ENCODE results near the gene CEND1.
"Not testable (repeated sequence)": the region's sequence is repeated elsewhere in the genome, so short reads cannot be mapped to it uniquely, and the experiment has no call there.

The CEND1 gene

DNA sequence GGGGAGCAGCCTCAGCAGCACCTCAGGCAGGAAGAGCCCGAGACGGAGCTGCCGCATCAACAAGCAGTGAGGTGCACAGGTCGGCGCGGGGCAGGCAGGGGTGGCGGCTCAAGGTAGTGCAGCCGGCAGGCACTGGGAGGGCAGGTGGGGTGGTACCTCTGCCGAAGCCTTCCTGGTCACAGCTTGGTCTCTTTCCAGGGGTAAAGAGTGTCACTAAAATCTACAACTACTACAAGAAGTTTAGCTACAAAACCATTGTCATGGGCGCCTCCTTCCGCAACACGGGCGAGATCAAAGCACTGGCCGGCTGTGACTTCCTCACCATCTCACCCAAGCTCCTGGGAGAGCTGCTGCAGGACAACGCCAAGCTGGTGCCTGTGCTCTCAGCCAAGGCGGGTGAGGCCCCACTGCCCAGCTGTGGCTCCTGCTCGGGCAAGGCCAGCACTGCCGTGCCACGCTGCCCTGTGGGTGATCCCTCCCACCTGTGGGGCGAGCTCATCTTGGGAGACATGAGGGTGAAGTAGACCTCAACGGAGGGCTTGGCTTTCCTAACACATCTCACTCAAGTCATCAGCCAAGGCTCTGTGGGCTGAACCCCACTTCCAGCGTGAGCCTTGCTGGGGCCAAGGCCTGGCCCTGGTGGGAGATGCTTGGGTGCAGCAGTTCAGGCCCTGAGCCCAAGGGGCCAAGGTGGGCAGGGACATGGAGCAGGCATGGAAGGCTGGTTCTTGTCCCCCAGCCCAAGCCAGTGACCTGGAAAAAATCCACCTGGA is 26.2 kb downstream of the CEND1 start:
- DNase-seq (ENCODE audit: low read depth) = no peak

- DNase-seq (ENCODE audit: low read depth) = no peak
Observed at GRCh38 chr11:763073-763463, 26.8 kb downstream of the CEND1 start.

- no peak for DNase-seq (ENCODE audit: low read depth)
Observed at GRCh38 chr11:762421-763072, 27.3 kb downstream of the CEND1 start.

GRCh38 chr11:761526-762108 is 28.3 kb downstream of the CEND1 start:
- no peak for DNase-seq (ENCODE audit: low read depth)

DNA sequence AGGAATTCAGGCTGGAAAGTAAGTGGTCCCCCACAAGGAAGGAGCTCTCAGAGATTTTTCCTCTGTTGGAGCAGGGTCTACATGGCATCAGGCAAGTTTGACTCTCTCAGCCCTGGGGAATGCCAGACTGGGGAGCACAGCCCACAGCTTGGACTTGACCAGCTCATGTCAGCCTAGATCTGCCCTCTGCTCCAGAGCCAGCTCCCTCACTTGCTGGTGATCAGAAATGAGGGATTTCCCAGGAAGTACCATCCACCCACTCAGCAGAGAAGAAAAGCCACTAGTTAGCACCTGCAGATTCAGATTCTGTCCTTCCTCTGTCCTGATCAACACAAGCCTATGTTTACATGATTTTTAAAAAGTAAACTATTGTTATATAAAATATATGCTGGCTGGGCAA is 29.7 kb downstream of the CEND1 start:
- no peak for DNase-seq (ENCODE audit: low read depth)

DNA sequence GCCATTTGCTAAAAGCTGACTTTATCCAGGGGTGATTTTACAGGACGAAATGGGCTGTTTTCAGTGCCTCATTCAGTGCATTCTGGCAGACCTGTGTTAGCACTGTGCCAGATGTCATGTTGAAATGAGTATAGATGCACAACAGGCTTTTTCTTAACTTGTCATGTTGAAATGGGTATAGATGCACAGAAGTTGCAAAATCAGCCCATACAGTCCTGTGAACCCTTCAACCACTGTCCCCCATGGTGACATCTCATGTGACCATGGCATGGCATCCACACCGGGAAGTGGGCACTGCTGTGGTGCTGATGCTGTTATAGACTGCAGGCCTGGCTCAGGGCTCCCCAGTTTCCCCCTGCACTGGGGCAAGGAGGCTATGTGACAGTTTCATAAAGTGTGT is 40.2 kb downstream of the CEND1 start:
- DNase-seq (ENCODE audit: low read depth) = no peak

- DNase-seq (ENCODE audit: low read depth) = no peak
Observed at GRCh38 chr11:748007-748359, 41.9 kb downstream of the CEND1 start.

- DNase-seq (ENCODE audit: low read depth) = peak; percentile 70
Observed at GRCh38 chr11:747158-748006, 42.5 kb downstream of the CEND1 start, which contains the start of gene TALDO1. Gene TALDO1 (plus strand): TSS chr11:747464. CDS start chr11:747482, 18 bp downstream.

DNA sequence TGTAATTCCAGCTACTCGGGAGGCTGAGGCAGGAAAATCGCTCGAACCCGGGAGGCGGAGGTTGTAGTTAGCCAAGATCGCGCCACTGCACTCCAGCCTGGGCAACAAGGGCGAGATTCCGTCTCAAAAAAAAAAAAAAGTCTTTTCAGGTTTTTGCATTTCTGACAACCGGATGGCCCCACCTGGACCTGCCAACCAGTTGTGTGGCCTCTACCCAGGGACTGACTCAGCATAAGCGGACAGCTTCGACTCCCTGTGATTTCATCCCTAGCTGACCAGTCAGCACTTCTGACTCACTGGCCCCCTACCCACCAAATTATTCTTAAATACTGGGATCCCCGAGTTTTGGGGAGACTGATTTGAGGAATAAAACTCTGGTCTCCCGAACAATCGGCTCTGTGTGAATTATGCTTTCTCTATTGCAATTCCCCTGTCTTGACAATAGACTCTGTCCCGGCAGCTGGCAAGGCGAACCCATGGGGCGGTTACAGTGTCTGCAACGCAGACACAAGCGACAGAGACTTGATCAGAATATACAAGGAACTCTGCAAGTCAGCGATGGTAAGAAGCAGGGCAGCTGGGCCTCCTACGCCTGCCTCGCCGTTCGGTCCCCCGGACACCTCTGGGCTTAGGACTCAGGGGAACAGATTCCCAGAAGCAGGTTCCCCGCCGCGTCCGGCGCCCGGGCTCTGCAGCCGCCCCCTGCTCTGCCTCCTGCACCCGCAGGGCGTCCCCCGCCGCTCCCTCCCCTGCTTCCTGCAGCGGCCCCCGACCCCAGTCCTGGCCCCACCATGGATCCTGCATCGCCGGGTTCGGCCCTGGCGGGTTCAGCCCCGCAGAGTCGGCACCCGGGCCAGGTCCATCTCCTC is 43.4 kb downstream of the CEND1 start:
- no peak for DNase-seq (ENCODE audit: low read depth)

GRCh38 chr11:745428-745827 is 44.5 kb downstream of the CEND1 start:
- no peak for DNase-seq (ENCODE audit: low read depth)

- no peak for DNase-seq (ENCODE audit: low read depth)
Observed at GRCh38 chr11:742571-743201, 47.2 kb downstream of the CEND1 start.

DNA sequence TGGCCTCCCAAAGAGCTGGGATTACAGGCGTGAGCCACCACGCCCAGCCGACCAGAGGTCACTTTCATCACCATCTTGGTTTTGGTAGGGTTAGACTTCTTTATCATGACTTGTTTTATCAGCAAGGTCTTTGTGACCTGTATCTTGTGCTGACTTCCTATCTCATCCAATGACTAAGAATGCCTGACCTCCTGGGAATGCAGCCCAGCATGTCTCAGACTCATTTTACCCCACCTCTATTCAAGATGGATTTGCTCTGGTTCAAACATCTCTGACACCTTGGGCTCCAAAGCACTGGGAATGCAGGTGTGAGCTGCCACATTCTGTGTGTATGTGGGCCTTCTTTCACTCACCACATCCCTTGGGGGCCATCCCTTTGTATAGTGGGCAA is 47.7 kb downstream of the CEND1 start:
- DNase-seq (ENCODE audit: low read depth) = no peak

DNA sequence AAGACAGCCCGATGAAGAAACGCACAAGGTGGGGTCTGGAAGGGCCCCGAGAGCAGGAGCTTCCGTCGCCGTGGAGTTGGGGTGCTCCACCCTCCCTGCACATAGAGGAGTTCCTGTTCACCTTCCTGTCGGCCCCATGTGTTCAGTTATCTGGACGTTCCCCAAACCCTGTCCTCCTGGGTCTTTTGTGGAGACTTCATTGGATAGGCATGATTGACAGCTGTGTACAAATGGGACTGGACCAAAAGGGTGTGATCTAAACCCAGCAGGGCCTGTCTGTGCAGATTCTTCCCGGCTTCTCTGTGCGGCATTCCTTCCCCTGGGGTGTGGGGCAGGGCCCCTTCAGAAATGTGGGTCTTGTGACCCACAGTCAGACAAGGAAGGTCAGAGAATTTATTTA is 52.0 kb downstream of the CEND1 start:
- not testable (repeated sequence) for DNase-seq (ENCODE audit: low read depth)

DNA sequence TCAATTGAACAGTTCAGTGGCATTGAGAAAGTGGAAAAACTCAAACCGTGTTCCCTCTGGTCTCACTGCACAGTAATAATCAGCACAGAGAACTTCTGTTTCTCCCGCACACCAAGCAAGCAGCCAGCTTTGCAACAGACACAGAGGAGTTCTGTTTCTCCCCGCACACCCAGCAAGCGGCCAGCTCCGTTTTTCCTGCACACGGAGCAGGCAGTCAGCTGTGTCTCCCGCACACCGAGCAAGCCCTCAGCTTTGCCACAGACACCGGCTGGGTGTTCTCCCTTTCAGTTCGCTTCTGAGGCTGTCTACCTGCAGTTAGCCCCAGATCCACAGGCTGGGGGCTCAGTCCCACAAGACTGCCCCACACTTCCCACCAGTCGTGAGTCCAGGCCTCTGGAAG is 52.5 kb downstream of the CEND1 start:
- no peak for DNase-seq (ENCODE audit: low read depth)
